OCI-M2 (cell line): Measurements from ENCODE around the gene STYK1.

Source experiments
- DNase-seq: peaks from one replicate; lab custom pipeline; 2025; ENCODE audit not compliant: unreplicated experiment; lab: John Stamatoyannopoulos, UW

Gene STYK1

GRCh38 chr12:10571141-10571540, 102.7 kb downstream of the STYK1 start:
- DNase-seq: no peak
